H1 (cell line): ENCODE data around the gene CLDN7. TPM values are rescaled to one million over a fixed set of nuclear protein-coding genes. Genes with fewer than 3 reads are reported as not detected.
A peak's percentile ranks its signal among the peaks of the same experiment; 100 is the strongest.

Experiments used
- CTCF ChIA-PET: fragments of 300-600 bp; sonication (Branson Sonifier 250); formaldehyde crosslinking; loops from one replicate; lab custom pipeline; 2021; ENCODE audit not compliant: partially characterized antibody; lab: Charles Lee
- POLR2A ChIA-PET: fragments of 300-600 bp; sonication (Branson Sonifier 250); formaldehyde crosslinking; loops from one replicate; lab custom pipeline; 2021; ENCODE audit warnings: inconsistent platforms; ENCODE audit not compliant: partially characterized antibody; lab: Charles Lee
- DNase-seq, 2 experiments: peaks; one replicate each; pipeline versions ENCODE4 v3.0.0 to v3.0.0-alpha.2; 2010 to 2022; ENCODE audit warnings: low spot score in 2 of 2, low read depth in 1 of 2, mixed read lengths in 1 of 2
- FAIRE-seq: peaks from 2 replicates; lab custom pipeline; 2011; peaks lifted over from hg19 to GRCh38; lab: Jason Lieb, UNC
- H2AFZ ChIP-seq: 2 replicates; pipeline ENCODE4 v1.8.1; 2012; ENCODE audit warnings: low read length, inconsistent platforms
- H2AK5ac ChIP-seq: 2 replicates; pipeline ENCODE4 v1.6.1; 2013; ENCODE audit warnings: low read depth, low read length
- H2BK120ac ChIP-seq: replicated peaks from 2 replicates; pipeline ENCODE3; 2013; ENCODE audit warnings: low read depth, low read length, inconsistent platforms
- H2BK12ac ChIP-seq: 2 replicates; pipeline ENCODE4 v1.6.1; 2013; ENCODE audit warnings: low read depth, low read length
- H2BK15ac ChIP-seq: 2 replicates; pipeline ENCODE4 v1.6.1; 2013; ENCODE audit warnings: low read length
- H2BK20ac ChIP-seq: 2 replicates; pipeline ENCODE4 v1.6.1; 2013; ENCODE audit warnings: low read length
- H2BK5ac ChIP-seq: 2 replicates; pipeline ENCODE4 v1.6.1; 2013; ENCODE audit warnings: low read depth, low read length
- H3K14ac ChIP-seq: 2 replicates; pipeline ENCODE4 v1.6.1; 2013; ENCODE audit warnings: inconsistent platforms; ENCODE audit not compliant: insufficient read length
- H3K18ac ChIP-seq: 2 replicates; pipeline ENCODE4 v1.6.1; 2013; ENCODE audit warnings: low read length; ENCODE audit errors: extremely low read depth
- H3K23ac ChIP-seq: 2 replicates; pipeline ENCODE4 v1.6.1; 2013; ENCODE audit warnings: inconsistent platforms; ENCODE audit not compliant: insufficient read length
- H3K23me2 ChIP-seq: 2 replicates; pipeline ENCODE4 v1.6.1; 2013; ENCODE audit warnings: low read depth, low read length
- H3K27ac ChIP-seq: 2 replicates; pipeline ENCODE4 v1.6.1; 2011; ENCODE audit warnings: low read depth, low read length, inconsistent platforms
- H3K27me3 ChIP-seq, 4 experiments: replicated peaks in 1 of 4; 1 replicate in 1 of 4; 2 replicates in 3 of 4; pipeline versions ENCODE4 v1.6.1 to v1.8.1; 2011 to 2013; ENCODE audit warnings: low read length in 3 of 4, mild to moderate bottlenecking in 3 of 4, inconsistent platforms in 2 of 4, mixed read lengths in 2 of 4, moderate library complexity in 1 of 4; ENCODE audit not compliant: control insufficient read depth in 3 of 4, insufficient read depth in 3 of 4; ENCODE audit errors: extremely low read depth in 1 of 4
- H3K36me3 ChIP-seq, 4 experiments: 2 replicates each; pipeline versions ENCODE4 v1.6.1 to v1.8.1; 2011 to 2013; ENCODE audit warnings: mild to moderate bottlenecking in 4 of 4, low read length in 3 of 4, moderate library complexity in 2 of 4, control low read depth in 1 of 4, inconsistent platforms in 1 of 4; ENCODE audit not compliant: insufficient read depth in 4 of 4, control insufficient read depth in 2 of 4
- H3K4ac ChIP-seq: replicated peaks from 2 replicates; pipeline ENCODE3; 2013; ENCODE audit warnings: low read length, low read depth, mixed read lengths, inconsistent platforms; ENCODE audit not compliant: insufficient read length
- H3K4me1 ChIP-seq, 4 experiments: replicated peaks in 1 of 4; 1 replicate in 1 of 4; 2 replicates in 3 of 4; pipeline versions ENCODE4 v1.6.1 to v1.8.1; 2011 to 2013; ENCODE audit warnings: low read length in 3 of 4, inconsistent platforms in 2 of 4, mixed read lengths in 1 of 4; ENCODE audit not compliant: insufficient read depth in 4 of 4, control insufficient read depth in 3 of 4
- H3K4me2 ChIP-seq, 2 experiments: 2 replicates each; pipeline versions ENCODE4 v1.6.1 to v1.8.1; 2011 to 2013; ENCODE audit warnings: low read depth in 2 of 2, low read length in 2 of 2, control low read depth in 1 of 2, inconsistent platforms in 1 of 2, mild to moderate bottlenecking in 1 of 2; ENCODE audit not compliant: insufficient read depth in 1 of 2
- H3K4me3 ChIP-seq, 4 experiments: fragments of 200-600, 300-600 bp in 1 of 4; sonication (generic), shearing (Covaris generic), sonication (Bioruptor Twin) in 1 of 4; 2 replicates each; pipeline versions ENCODE4 v1.5.1 to v1.8.1; 2011 to 2016; ENCODE audit warnings: low read length in 4 of 4, low read depth in 3 of 4, control low read depth in 2 of 4, inconsistent platforms in 2 of 4, mild to moderate bottlenecking in 2 of 4, mixed read lengths in 1 of 4, moderate library complexity in 1 of 4; ENCODE audit not compliant: insufficient read depth in 2 of 4; ENCODE audit errors: extremely low read depth in 1 of 4
- H3K56ac ChIP-seq: replicated peaks from 2 replicates; pipeline ENCODE3; 2013; ENCODE audit warnings: low read depth, mild to moderate bottlenecking, mixed read lengths, low read length, inconsistent platforms; ENCODE audit not compliant: insufficient read length
- H3K79me1 ChIP-seq: 2 replicates; pipeline ENCODE4 v1.6.1; 2013; ENCODE audit warnings: low read depth, low read length, control low read depth
- H3K79me2 ChIP-seq, 2 experiments: 2 replicates each; pipeline versions ENCODE4 v1.6.1 to v1.8.1; 2012 to 2013; ENCODE audit warnings: low read length in 2 of 2, mild to moderate bottlenecking in 2 of 2, inconsistent platforms in 1 of 2; ENCODE audit not compliant: insufficient read depth in 2 of 2, control insufficient read depth in 1 of 2
- H3K9ac ChIP-seq, 4 experiments: replicated peaks in 1 of 4; 1 replicate in 1 of 4; 2 replicates in 3 of 4; pipeline versions ENCODE4 v1.6.1 to v1.8.1; 2011 to 2013; ENCODE audit warnings: low read depth in 3 of 4, low read length in 3 of 4, control low read depth in 2 of 4, mild to moderate bottlenecking in 2 of 4, moderate library complexity in 2 of 4, inconsistent platforms in 1 of 4; ENCODE audit errors: extremely low read depth in 1 of 4
- H3K9me3 ChIP-seq, 2 experiments: 2 replicates each; pipeline versions ENCODE4 v1.6.1 to v1.8.1; 2012 to 2013; ENCODE audit warnings: mild to moderate bottlenecking in 2 of 2, moderate library complexity in 2 of 2, control low read depth in 1 of 2, inconsistent platforms in 1 of 2, low read depth in 1 of 2, low read length in 1 of 2, mixed read lengths in 1 of 2; ENCODE audit not compliant: insufficient read depth in 2 of 2
- H4K20me1 ChIP-seq, 2 experiments: replicated peaks in 1 of 2; 2 replicates each; pipeline versions ENCODE3 to v1.8.1; 2011 to 2013; ENCODE audit warnings: inconsistent platforms in 2 of 2, low read length in 2 of 2, mild to moderate bottlenecking in 1 of 2; ENCODE audit not compliant: insufficient read depth in 2 of 2, control insufficient read depth in 1 of 2
- H4K5ac ChIP-seq: 2 replicates; pipeline ENCODE4 v1.6.1; 2013; ENCODE audit warnings: low read length, low read depth, mixed read lengths, inconsistent platforms; ENCODE audit not compliant: insufficient read length
- H4K8ac ChIP-seq: 2 replicates; pipeline ENCODE4 v1.8.0; 2013; ENCODE audit warnings: mild to moderate bottlenecking, moderate library complexity, low read length, inconsistent platforms; ENCODE audit not compliant: insufficient read depth; ENCODE audit errors: extremely low read depth
- H4K91ac ChIP-seq: replicated peaks from 2 replicates; pipeline ENCODE3; 2013; ENCODE audit warnings: low read length, mixed read lengths, inconsistent platforms; ENCODE audit not compliant: insufficient read length
- BCL11A ChIP-seq, 2 experiments: IDR thresholded peaks; one replicate each; pipeline ENCODE4 v1.6.1; 2011; ENCODE audit warnings: low read depth in 2 of 2, low read length in 2 of 2, mild to moderate bottlenecking in 2 of 2
- CREB1 ChIP-seq: IDR thresholded peaks from 2 replicates; pipeline ENCODE4 v1.6.1; 2012; ENCODE audit warnings: inconsistent platforms
- CTCF ChIP-seq, 3 experiments: IDR thresholded peaks; 1 replicate in 2 of 3; 2 replicates in 1 of 3; pipeline versions ENCODE4 v1.5.1 to v1.6.1; 2011; ENCODE audit warnings: low read length in 3 of 3, mild to moderate bottlenecking in 3 of 3, inconsistent platforms in 2 of 3, low read depth in 1 of 3, moderate library complexity in 1 of 3; ENCODE audit not compliant: insufficient read depth in 1 of 3; ENCODE audit errors: control extremely low read depth in 1 of 3
- POLR2A ChIP-seq, 2 experiments: IDR thresholded peaks; 1 replicate in 1 of 2; 2 replicates in 1 of 2; pipeline ENCODE4 v1.6.1; 2011; ENCODE audit warnings: low read depth in 2 of 2, low read length in 2 of 2, mild to moderate bottlenecking in 2 of 2; ENCODE audit errors: control extremely low read depth in 1 of 2
- TAF1 ChIP-seq: IDR thresholded peaks from 2 replicates; pipeline ENCODE4 v1.6.1; 2011; ENCODE audit warnings: mild to moderate bottlenecking, low read depth, low read length
- TBP ChIP-seq: IDR thresholded peaks from 2 replicates; pipeline ENCODE4 v1.6.1; 2011; ENCODE audit warnings: low read depth, low read length, improper control_type of control experiment
- USF2 ChIP-seq: IDR thresholded peaks from 2 replicates; pipeline ENCODE4 v1.6.1; 2011; ENCODE audit warnings: low read length, improper control_type of control experiment
- WGBS, 2 experiments: shearing (Covaris generic) in 1 of 2; methylation state at CpG; one replicate each; pipeline versions ENCODE4 v1.1.6 to v1.1.7; 2013 to 2015; ENCODE audit warnings: low lambda C conversion rate in 2 of 2, mixed read lengths in 2 of 2, inconsistent platforms in 1 of 2, low coverage in 1 of 2, missing lambda C conversion rate in 1 of 2; ENCODE audit not compliant: insufficient replicate concordance in 2 of 2, insufficient coverage in 1 of 2, insufficient read length in 1 of 2; ENCODE audit errors: extremely low coverage in 1 of 2, missing lambda C conversion rate in 1 of 2; 5-methylcytosine and 5-hydroxymethylcytosine counted together
- polyA plus RNA-seq, 7 experiments: library from polyadenylated mRNA; depleted of rRNA in 3 of 7; stranded (reverse) in 5 of 7; unstranded in 2 of 7; fragments of >200 nt in 5 of 7; fragments of 200-250 nt in 2 of 7; gene quantifications; 1 replicate in 5 of 7; 2 replicates in 1 of 7; 4 replicates in 1 of 7; pipeline versions ENCODE4 v1.2.1 to v1.2.3, GENCODE V29; 2011 to 2013; ENCODE audit warnings: missing spikeins in 2 of 7, mixed read lengths in 2 of 7
- total RNA-seq: library from RNA; stranded (reverse); fragmentation: NEBNext Ultra II Directional; extraction: Animal tissue kit (Norgen Biotek cat#: 25700); gene quantifications from 2 replicates; pipeline ENCODE4 v1.2.1, GENCODE V29; 2021

The CLDN7 gene
- total and polyA plus RNA-seq, 2 of the 8 experiments (the other 6 are each of a cell fraction or from before 2014, with no cell fraction given), result 118 to 119 TPM

GRCh38 chr17:7306911-7307685 is 44.8 kb upstream of the CLDN7 start, which contains the start of gene EIF5A:
Gene EIF5A, plus strand, starts transcription at chr17:7307628. Its CDS starts 2,008 bp downstream, at chr17:7309636.
- FAIRE-seq, result peak; percentile 90
- Histone ChIP-seq H2AK5ac (peak within 1 kb of the TSS; percentile 96; the same call in 1 of the 2 replicates), H4K5ac (peak within 1 kb of the TSS; percentile 85), H3K9ac (peak within 1 kb of the TSS; percentile 94 to 100 (median 98)), H3K4me2 (peak within 1 kb of the TSS; percentile 88 to 99), H2BK20ac (0 out of 2 replicates have a peak within 1 kb of the TSS, but pooled peaks have one; percentile 32), H3K27ac (peak within 1 kb of the TSS; percentile 92), H3K79me1 (peaks cover 8% of the 10 kb centered on the region), H2AFZ (peak within 1 kb of the TSS; percentile 34), H2BK5ac (peak within 1 kb of the TSS; percentile 97), H3K56ac (peak within 1 kb of the TSS; percentile 94), H4K20me1 (peaks cover 19 to 24% of the 10 kb centered on the region in 2 experiments), H4K91ac (peak within 1 kb of the TSS; percentile 88), H2BK120ac (peak within 1 kb of the TSS; percentile 70), H3K23me2 (peaks cover 10% of the 10 kb centered on the region), H3K27me3 (no peaks in the 10 kb centered on the region), H3K18ac (peak within 1 kb of the TSS; percentile 97), H2BK15ac (0 out of 2 replicates have a peak within 1 kb of the TSS, but pooled peaks have one; percentile 88), H3K36me3 (peaks cover 22 to 27% (median 24%) of the 10 kb centered on the region in 4 experiments), H3K23ac (no peak within 1 kb of the TSS), H3K79me2 (peaks cover 17 to 35% of the 10 kb centered on the region in 2 experiments), H2BK12ac (0 out of 2 replicates have a peak within 1 kb of the TSS, but pooled peaks have one; percentile 19), H4K8ac (peak within 1 kb of the TSS; percentile 88), H3K4me3 (peak within 1 kb of the TSS; percentile 87 to 97 (median 90)), H3K4me1 (peaks cover 0 to 14% (median 6%) of the 10 kb centered on the region in 4 experiments; a peak in 5 of 7 replicates), H3K4ac (peak within 1 kb of the TSS; percentile 99), H3K9me3 (no peaks in the 10 kb centered on the region), H3K14ac (no peak within 1 kb of the TSS)
- DNase-seq, result peak; percentile 99 to 100
- 1% methylated on average over 61 of the region's 64 CpGs; no CpG with 5 or more reads in 1 of the 2 experiments for WGBS, 2 experiments
- ChIA-PET CTCF (interaction anchor here (1.0 to 1.4 kb wide), 2 partner anchors 11 to 174 kb away, joined by 3 to 8 read pairs; no protein-coding TSS in a partner anchor), POLR2A (interaction anchor here (0.6 to 2.3 kb wide), 2 partner anchors 8 to 276 kb away, joined by 3 to 8 read pairs; partner anchors contain the start of gene GPS2)
- TF ChIP-seq TAF1 (peak; percentile 76), CTCF (IDR thresholded peaks at IDR 0.05; ENCODE audit: control extremely low read depth in 1 of 3, insufficient read depth in 1 of 3, low read depth in 1 of 3, low read length in 3 of 3) (no peak), TBP (peak; percentile 63), USF2 (no peak), BCL11A (IDR thresholded peaks at IDR 0.05; ENCODE audit: low read depth in 2 of 2, low read length in 2 of 2) (no peak), CREB1 (peak; percentile 90), POLR2A (IDR thresholded peaks at IDR 0.05; ENCODE audit: control extremely low read depth in 1 of 2, low read depth in 2 of 2, low read length in 2 of 2) (peak; percentile 39 to 62)
